Testis (tissue), 3 donors: ENCODE measurements around the gene GATAD2B. TPM values are rescaled to one million over a fixed set of nuclear protein-coding genes. Genes with fewer than 3 reads are reported as not detected.

Experiments used
- DNase-seq: peaks from one replicate; pipeline ENCODE4 v3.0.0-alpha.2; 2019
- H3K27ac ChIP-seq, 2 donors: fragments of 200-600 bp; sonication (generic); one replicate each; pipeline ENCODE4 v1.5.1; 2019
- H3K27me3 ChIP-seq: fragments of 200-600 bp; sonication (generic); one replicate; pipeline ENCODE4 v1.5.1; 2019
- H3K36me3 ChIP-seq: fragments of 200-600 bp; sonication (generic); one replicate; pipeline ENCODE4 v1.5.1; 2017; ENCODE audit warnings: low read depth; ENCODE audit errors: missing control alignments
- H3K4me1 ChIP-seq: fragments of 200-600 bp; sonication (generic); one replicate; pipeline ENCODE4 v1.5.1; 2019
- H3K4me3 ChIP-seq, 2 donors: fragments of 200-600 bp; sonication (generic); one replicate each; pipeline ENCODE4 v1.5.1; 2017 to 2019
- H3K9me3 ChIP-seq: fragments of 200-600 bp; sonication (generic); one replicate; pipeline ENCODE4 v1.5.1; 2017
- POLR2A ChIP-seq: fragments of 450-650 bp; IDR thresholded peaks from one replicate; pipeline ENCODE4 v1.6.1; 2017; ENCODE audit warnings: antibody characterized with exemption, mild to moderate bottlenecking, moderate library complexity
- WGBS, 2 donors: methylation state at CpG; one replicate each; pipeline ENCODE4 v1.1.5; 2018; 5-methylcytosine and 5-hydroxymethylcytosine counted together
- intact Hi-C: fragments of 100-400 bp; cut with DNase I; formaldehyde crosslinking; loops from one replicate; pipeline ENCODE4 v1.15.1; 2023; ENCODE audit warnings: low total_unique reads
- polyA plus RNA-seq: library from polyadenylated mRNA; stranded (reverse); fragments of 350-450 nt; fragmentation: Illumina TruSeq; extraction: RNeasy Lipid Tissue Mini Kit (QIAGEN cat#74804); gene quantifications from one replicate; pipeline ENCODE4 v1.2.3, GENCODE V29; 2014; ENCODE audit warnings: low read depth, low replicate concordance; ENCODE audit not compliant: insufficient read depth
- total RNA-seq, 2 donors: library from RNA; depleted of rRNA; stranded (reverse); fragments of >200 nt; gene quantifications; one replicate each; pipeline ENCODE4 v1.2.3, GENCODE V29; 2016
- TF ChIP-seq, protein P1 (sequence below), 3 experiments: fragments of 450-650 bp in 2 of 3; fragments of 200-600 bp in 1 of 3; sonication (generic) in 1 of 3; IDR thresholded peaks; one replicate each; pipeline ENCODE4 v1.5.1; 2016 to 2019; ENCODE audit warnings: antibody characterized with exemption in 3 of 3, mild to moderate bottlenecking in 2 of 3, moderate library complexity in 1 of 3

GATAD2B gene
- total and polyA plus RNA-seq, 3 donors from 2014 or later: 26.5 to 37.4 (median 32.1) TPM

DNA sequence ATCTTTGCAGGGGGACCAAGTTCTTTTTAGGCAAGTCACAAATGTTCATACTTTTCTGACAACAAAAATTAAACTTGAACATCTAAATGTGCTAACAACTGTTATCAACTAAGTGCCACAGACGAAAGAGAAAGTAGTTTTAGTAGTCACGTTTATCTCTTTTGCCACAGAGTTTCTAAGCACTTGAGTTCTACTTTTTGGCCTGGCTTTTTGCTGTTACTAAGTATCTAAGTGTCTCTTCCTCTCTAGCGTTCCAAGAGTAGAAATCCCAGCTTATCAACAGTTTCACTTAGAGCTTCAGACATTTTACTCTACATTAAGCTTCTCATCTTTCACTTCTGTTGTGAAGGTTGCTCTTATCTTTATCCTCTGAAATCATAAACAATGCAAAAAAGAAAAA, 34.2 kb downstream of the GATAD2B start:
- 9 to 11% methylated on average over 3 of the region's 3 CpGs for WGBS, 2 donors

GRCh38 chr1:153886127-153886526, 36.6 kb downstream of the GATAD2B start:
- Histone ChIP-seq H3K4me1 (peaks cover 21% of the 10 kb centered on the region), H3K27me3 (no peaks in the 10 kb centered on the region), H3K4me3 (no peak overlapping the region), H3K36me3 (no peaks in the 10 kb centered on the region), H3K9me3 (no peaks in the 10 kb centered on the region), H3K27ac (no peak overlapping the region)
- no peak for DNase-seq
- intact Hi-C loops: no loop called here
- WGBS, 2 donors: 74 to 81% methylated on average over 3 of the region's 3 CpGs
- TF ChIP-seq, protein P1, sequence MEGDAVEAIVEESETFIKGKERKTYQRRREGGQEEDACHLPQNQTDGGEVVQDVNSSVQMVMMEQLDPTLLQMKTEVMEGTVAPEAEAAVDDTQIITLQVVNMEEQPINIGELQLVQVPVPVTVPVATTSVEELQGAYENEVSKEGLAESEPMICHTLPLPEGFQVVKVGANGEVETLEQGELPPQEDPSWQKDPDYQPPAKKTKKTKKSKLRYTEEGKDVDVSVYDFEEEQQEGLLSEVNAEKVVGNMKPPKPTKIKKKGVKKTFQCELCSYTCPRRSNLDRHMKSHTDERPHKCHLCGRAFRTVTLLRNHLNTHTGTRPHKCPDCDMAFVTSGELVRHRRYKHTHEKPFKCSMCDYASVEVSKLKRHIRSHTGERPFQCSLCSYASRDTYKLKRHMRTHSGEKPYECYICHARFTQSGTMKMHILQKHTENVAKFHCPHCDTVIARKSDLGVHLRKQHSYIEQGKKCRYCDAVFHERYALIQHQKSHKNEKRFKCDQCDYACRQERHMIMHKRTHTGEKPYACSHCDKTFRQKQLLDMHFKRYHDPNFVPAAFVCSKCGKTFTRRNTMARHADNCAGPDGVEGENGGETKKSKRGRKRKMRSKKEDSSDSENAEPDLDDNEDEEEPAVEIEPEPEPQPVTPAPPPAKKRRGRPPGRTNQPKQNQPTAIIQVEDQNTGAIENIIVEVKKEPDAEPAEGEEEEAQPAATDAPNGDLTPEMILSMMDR (IDR thresholded peaks at IDR 0.05): no peak
- no peak for TF ChIP-seq POLR2A

More for the DNA sequence above, 34.2 kb downstream of the GATAD2B start:
- DNase-seq: no peak
- peak overlapping the region in 1 of 2 donors; percentile 46 for H3K27ac ChIP-seq
- H3K4me1 ChIP-seq: peaks cover 4% of the 10 kb centered on the region
- TF ChIP-seq, protein P1 (IDR thresholded peaks at IDR 0.05): no peak
- no peak for TF ChIP-seq POLR2A
- no peaks in the 10 kb centered on the region for H3K36me3 ChIP-seq
- H3K4me3 ChIP-seq: no peak overlapping the region
- no peaks in the 10 kb centered on the region for H3K27me3 ChIP-seq
- intact Hi-C loops: no loop called here
- H3K9me3 ChIP-seq: no peaks in the 10 kb centered on the region

GRCh38 chr1:153883223-153883622, 39.5 kb downstream of the GATAD2B start:
- WGBS, 2 donors: 80 to 88% methylated on average over 4 of the region's 4 CpGs
- Histone ChIP-seq H3K4me1 (peaks cover 26% of the 10 kb centered on the region), H3K27me3 (no peaks in the 10 kb centered on the region), H3K36me3 (no peaks in the 10 kb centered on the region), H3K9me3 (no peaks in the 10 kb centered on the region), H3K4me3 (no peak overlapping the region), H3K27ac (no peak overlapping the region)
- TF ChIP-seq, protein P1 (IDR thresholded peaks at IDR 0.05): no peak
- TF ChIP-seq POLR2A: no peak
- DNase-seq: no peak
- intact Hi-C loops: no loop called here

GRCh38 chr1:153882296-153882912, 40.4 kb downstream of the GATAD2B start:
- no peak overlapping the region for H3K27ac ChIP-seq
- 66 to 79% methylated on average over 3 of the region's 3 CpGs for WGBS, 2 donors
- no peak for TF ChIP-seq POLR2A
- TF ChIP-seq, protein P1 (IDR thresholded peaks at IDR 0.05): no peak

DNA sequence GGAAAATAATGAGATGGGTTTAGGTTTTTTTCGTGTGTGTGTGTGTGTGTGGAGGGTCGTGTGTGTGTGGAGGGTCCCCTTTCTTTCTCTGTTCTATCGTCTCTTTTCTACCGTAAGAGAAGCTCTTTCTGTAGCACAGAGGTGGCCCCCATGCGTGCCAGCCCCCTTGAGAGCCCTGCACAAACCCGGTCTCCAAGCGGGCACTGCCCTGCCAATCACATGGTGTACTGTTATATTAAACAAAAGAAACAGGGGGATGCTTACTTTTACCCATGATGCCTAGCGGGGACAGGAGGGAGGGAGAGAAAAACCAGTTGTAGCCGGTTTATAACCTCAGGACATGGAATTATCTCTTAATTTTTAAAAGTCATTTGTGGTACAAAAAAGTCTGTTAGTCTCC, 41.0 kb downstream of the GATAD2B start:
- no peak for TF ChIP-seq POLR2A
- TF ChIP-seq, protein P1 (IDR thresholded peaks at IDR 0.05): no peak
- no peak for DNase-seq
- 19 to 23% methylated on average over 9 of the region's 9 CpGs for WGBS, 2 donors
- no peaks in the 10 kb centered on the region for H3K27me3 ChIP-seq
- H3K27ac ChIP-seq: no peak overlapping the region
- H3K4me3 ChIP-seq: no peak overlapping the region
- H3K4me1 ChIP-seq: peaks cover 24% of the 10 kb centered on the region
- H3K36me3 ChIP-seq: no peaks in the 10 kb centered on the region
- intact Hi-C loops: no loop called here
- no peaks in the 10 kb centered on the region for H3K9me3 ChIP-seq

More at GRCh38 chr1:153882296-153882912, 40.4 kb downstream of the GATAD2B start:
- Histone ChIP-seq H3K9me3 (no peaks in the 10 kb centered on the region), H3K36me3 (no peaks in the 10 kb centered on the region), H3K4me3 (no peak overlapping the region), H3K4me1 (peaks cover 24% of the 10 kb centered on the region), H3K27me3 (no peaks in the 10 kb centered on the region)
- no peak for DNase-seq
- intact Hi-C loops: no loop called here
